ENCODE measurements around the gene CLCF1. TPM values are rescaled to one million over a fixed set of nuclear protein-coding genes. Genes with fewer than 3 reads are reported as not detected.

Gene CLCF1
- total RNA-seq, 4 donors from 2014 or later: 1.8 to 46.4 (median 5.8) TPM

- WGBS, 2 donors (ENCODE audit: low coverage in 1 of 2): 45 to 73% methylated on average over 8 to 14 of the region's 14 CpGs
- intact Hi-C loops (cut with DNase I; ENCODE audit: low total_unique reads) (no loop called here), in situ Hi-C loops (cut with MboI; ENCODE audit: low pct_ligation_motif_present in 1 of 4, low pct_unique_long_range_greater_than_20kb in 1 of 4, low sequenced_read_pairs in 3 of 4) (no loop called here)
- Histone ChIP-seq H3K27me3 (no peaks in the 10 kb centered on the region), H3K27ac (peak overlapping the region; percentile 63 to 95 (median 92)), H3K4me1 (peaks cover 9 to 51% (median 43%) of the 10 kb centered on the region in 4 donors), H3K9me3 (no peaks in the 10 kb centered on the region), H3K36me3 (no peaks in the 10 kb centered on the region), H3K4me3 (peak overlapping the region in 1 of 4 donors; percentile 4)
- TF ChIP-seq CTCF (IDR thresholded peaks at IDR 0.05): no peak
- no peak for TF ChIP-seq POLR2A (IDR thresholded peaks at IDR 0.05)
- no peak for TF ChIP-seq POLR2AphosphoS5 (IDR thresholded peaks at IDR 0.05)
- no peak for TF ChIP-seq EP300 (IDR thresholded peaks at IDR 0.05; ENCODE audit: low read depth)
- no peak for DNase-seq
Observed at GRCh38 chr11:67365736-67366444, 7.5 kb downstream of the CLCF1 start.

GRCh38 chr11:67364783-67365722, 8.3 kb downstream of the CLCF1 start:
- DNase-seq: no peak
- H3K9me3 ChIP-seq: no peaks in the 10 kb centered on the region
- no peaks in the 10 kb centered on the region for H3K27me3 ChIP-seq
- peak overlapping the region; percentile 0 to 95 (median 79) for H3K27ac ChIP-seq
- H3K4me3 ChIP-seq: no peak overlapping the region
- 83% methylated on average over 1 to 22 of the region's 24 CpGs for WGBS, 2 donors (ENCODE audit: low coverage in 1 of 2)
- no peaks in the 10 kb centered on the region for H3K36me3 ChIP-seq
- peaks cover 9 to 42% (median 35%) of the 10 kb centered on the region in 4 donors for H3K4me1 ChIP-seq
- intact Hi-C loops (cut with DNase I; ENCODE audit: low total_unique reads) (no loop called here), in situ Hi-C loops (cut with MboI; ENCODE audit: low pct_ligation_motif_present in 1 of 4, low pct_unique_long_range_greater_than_20kb in 1 of 4, low sequenced_read_pairs in 3 of 4) (no loop called here)
- TF ChIP-seq POLR2AphosphoS5 (IDR thresholded peaks at IDR 0.05) (no peak), EP300 (IDR thresholded peaks at IDR 0.05; ENCODE audit: low read depth) (no peak), POLR2A (IDR thresholded peaks at IDR 0.05) (no peak), CTCF (IDR thresholded peaks at IDR 0.05) (no peak)

GRCh38 chr11:67364169-67364568, 9.2 kb downstream of the CLCF1 start:
- Histone ChIP-seq H3K4me3 (no peak overlapping the region), H3K27ac (no peak overlapping the region), H3K36me3 (no peaks in the 10 kb centered on the region), H3K27me3 (no peaks in the 10 kb centered on the region), H3K4me1 (peaks cover 9 to 34% (median 28%) of the 10 kb centered on the region in 4 donors), H3K9me3 (no peaks in the 10 kb centered on the region)
- intact Hi-C loops (cut with DNase I; ENCODE audit: low total_unique reads) (no loop called here), in situ Hi-C loops (cut with MboI; ENCODE audit: low pct_ligation_motif_present in 1 of 4, low pct_unique_long_range_greater_than_20kb in 1 of 4, low sequenced_read_pairs in 3 of 4) (no loop called here)
- DNase-seq: no peak
- 80 to 81% methylated on average over 1 to 3 of the region's 3 CpGs for WGBS, 2 donors (ENCODE audit: low coverage in 1 of 2)
- TF ChIP-seq POLR2AphosphoS5 (IDR thresholded peaks at IDR 0.05) (no peak), EP300 (IDR thresholded peaks at IDR 0.05; ENCODE audit: low read depth) (no peak), POLR2A (IDR thresholded peaks at IDR 0.05) (no peak), CTCF (IDR thresholded peaks at IDR 0.05) (no peak)

All from transverse colon (tissue), 4 donors.